ENCODE results near the gene EMSY. TPM values are rescaled to one million over a fixed set of nuclear protein-coding genes. Genes with fewer than 3 reads are reported as not detected.

The EMSY gene
- polyA plus RNA-seq, 1 donor = 16.3 TPM

DNA sequence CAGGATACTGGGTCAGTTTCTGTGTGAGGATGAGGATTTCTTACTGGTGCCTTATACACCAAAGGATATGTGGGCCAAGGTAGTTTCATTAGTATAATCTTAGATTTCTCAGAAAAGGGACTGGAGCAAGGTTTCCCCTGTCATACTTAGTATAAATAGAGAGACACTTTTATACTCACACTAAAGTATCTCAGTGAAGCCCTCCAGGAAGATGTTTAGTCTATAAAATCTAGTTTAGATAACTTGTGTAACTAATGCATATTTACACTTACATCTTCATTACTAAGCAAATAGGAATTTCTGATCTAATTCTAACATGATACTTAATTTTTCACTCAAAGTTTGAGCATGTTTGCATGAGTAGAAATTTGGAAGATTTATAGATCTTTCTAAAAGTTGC, 11.1 kb downstream of the EMSY start:
- no peaks in the 10 kb centered on the region for H3K9me3 ChIP-seq (ENCODE audit: control insufficient read depth, low read depth, low read length)
- H3K4me3 ChIP-seq (ENCODE audit: low read length) = no peak overlapping the region
- H3K27me3 ChIP-seq (ENCODE audit: control insufficient read depth, insufficient read depth, low read length) = no peaks in the 10 kb centered on the region
- no peak for DNase-seq
- H3K27ac ChIP-seq (ENCODE audit: low read length) = no peak overlapping the region
- no peaks in the 10 kb centered on the region for H3K4me1 ChIP-seq (ENCODE audit: control insufficient read depth, insufficient read depth, low read length)
- peaks cover 24% of the 10 kb centered on the region for H3K36me3 ChIP-seq (ENCODE audit: control insufficient read depth, insufficient read depth, low read length)

DNA sequence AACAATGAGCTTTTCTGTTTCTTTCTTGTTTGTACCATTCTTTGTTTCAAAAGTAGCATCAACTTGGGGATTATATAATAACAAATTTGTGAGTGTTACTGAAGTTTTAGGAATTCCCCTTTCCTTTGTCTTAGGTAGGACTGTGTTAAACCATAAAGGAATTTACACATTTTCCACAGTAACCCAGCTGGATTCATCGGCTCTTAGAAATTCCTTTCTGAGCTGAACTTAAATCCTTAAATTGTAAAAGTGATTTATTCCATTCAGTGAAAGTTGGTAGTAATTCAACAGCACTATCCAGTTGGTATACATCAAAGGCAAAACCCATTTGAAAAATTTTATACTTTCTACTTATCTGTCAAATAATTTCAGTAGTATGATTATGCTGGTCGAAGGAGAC, 11.8 kb downstream of the EMSY start:
- Histone ChIP-seq H3K27me3 (ENCODE audit: control insufficient read depth, insufficient read depth, low read length) (no peaks in the 10 kb centered on the region), H3K36me3 (ENCODE audit: control insufficient read depth, insufficient read depth, low read length) (peaks cover 21% of the 10 kb centered on the region), H3K4me1 (ENCODE audit: control insufficient read depth, insufficient read depth, low read length) (no peaks in the 10 kb centered on the region), H3K27ac (ENCODE audit: low read length) (no peak overlapping the region), H3K4me3 (ENCODE audit: low read length) (no peak overlapping the region), H3K9me3 (ENCODE audit: control insufficient read depth, low read depth, low read length) (no peaks in the 10 kb centered on the region)
- no peak for DNase-seq
- WGBS (ENCODE audit: insufficient coverage, low lambda C conversion rate) = no CpG with 5 or more reads among the region's 2 CpGs

DNA sequence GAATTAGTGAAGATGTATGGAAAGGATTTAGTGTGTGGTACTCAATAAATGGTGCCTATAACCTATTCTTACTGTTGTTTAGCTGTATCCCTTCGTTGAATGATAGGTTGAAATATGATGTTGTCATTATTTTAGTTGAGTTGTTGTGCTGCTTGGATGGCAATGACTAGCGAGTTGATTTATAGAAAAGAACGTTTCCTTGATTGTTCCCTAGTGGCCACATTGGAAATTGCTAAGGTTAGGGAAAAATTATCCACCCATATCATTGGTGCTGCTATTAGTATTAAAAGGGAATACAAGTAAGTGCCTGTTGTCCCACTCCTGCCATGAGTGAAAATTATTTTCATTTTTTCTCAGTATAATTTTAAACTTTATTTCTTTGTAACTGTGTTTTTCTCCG, 14.5 kb downstream of the EMSY start:
- no peaks in the 10 kb centered on the region for H3K4me1 ChIP-seq (ENCODE audit: control insufficient read depth, insufficient read depth, low read length)
- H3K27ac ChIP-seq (ENCODE audit: low read length) = no peak overlapping the region
- WGBS (ENCODE audit: insufficient coverage, low lambda C conversion rate) = 94% methylated on average over 2 of the region's 4 CpGs
- DNase-seq = no peak
- no peaks in the 10 kb centered on the region for H3K9me3 ChIP-seq (ENCODE audit: control insufficient read depth, low read depth, low read length)
- H3K4me3 ChIP-seq (ENCODE audit: low read length) = no peak overlapping the region
- no peaks in the 10 kb centered on the region for H3K27me3 ChIP-seq (ENCODE audit: control insufficient read depth, insufficient read depth, low read length)
- H3K36me3 ChIP-seq (ENCODE audit: control insufficient read depth, insufficient read depth, low read length) = peaks cover 29% of the 10 kb centered on the region

DNA sequence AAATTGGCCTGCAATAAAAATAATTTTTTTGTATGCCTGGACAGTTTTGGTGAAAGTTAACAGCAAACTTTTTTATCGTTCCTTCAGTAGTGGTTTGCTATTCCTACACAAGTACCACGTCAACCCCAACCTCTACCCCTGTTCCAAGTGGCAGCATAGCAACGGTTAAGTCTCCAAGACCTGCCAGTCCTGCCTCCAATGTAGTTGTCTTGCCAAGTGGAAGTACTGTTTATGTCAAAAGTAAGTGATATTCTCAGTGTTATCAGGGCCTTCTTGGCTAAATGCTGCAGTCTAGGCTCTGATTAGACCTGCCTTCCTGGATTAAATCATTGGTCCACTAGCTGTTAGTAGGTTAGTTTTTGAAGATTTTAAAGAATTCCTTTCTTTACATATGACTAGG, 15.0 kb downstream of the EMSY start:
- Histone ChIP-seq H3K27ac (ENCODE audit: low read length) (no peak overlapping the region), H3K27me3 (ENCODE audit: control insufficient read depth, insufficient read depth, low read length) (no peaks in the 10 kb centered on the region), H3K36me3 (ENCODE audit: control insufficient read depth, insufficient read depth, low read length) (peaks cover 33% of the 10 kb centered on the region), H3K4me1 (ENCODE audit: control insufficient read depth, insufficient read depth, low read length) (no peaks in the 10 kb centered on the region), H3K4me3 (ENCODE audit: low read length) (no peak overlapping the region), H3K9me3 (ENCODE audit: control insufficient read depth, low read depth, low read length) (no peaks in the 10 kb centered on the region)
- no peak for DNase-seq
- no CpG with 5 or more reads among the region's 3 CpGs for WGBS (ENCODE audit: insufficient coverage, low lambda C conversion rate)

DNA sequence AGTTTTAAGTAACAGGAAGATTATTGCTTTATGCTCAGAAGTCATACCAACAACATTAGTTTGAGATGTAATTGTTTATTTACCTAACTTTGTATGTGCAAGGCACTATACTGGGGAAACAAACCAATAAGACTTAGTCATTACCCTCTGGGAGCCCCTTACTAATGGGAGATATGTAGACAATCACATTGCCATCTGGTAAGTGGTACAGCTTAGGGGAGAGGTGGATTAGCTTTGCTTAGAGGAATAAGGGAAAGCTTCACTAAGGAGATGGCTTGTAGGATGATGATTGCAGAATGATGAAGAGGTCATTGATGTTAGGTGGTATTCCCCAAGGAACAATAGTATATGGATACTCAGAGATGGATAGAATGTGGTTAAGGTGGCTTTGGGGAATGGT, 17.5 kb downstream of the EMSY start:
- Histone ChIP-seq H3K4me3 (ENCODE audit: low read length) (no peak overlapping the region), H3K27me3 (ENCODE audit: control insufficient read depth, insufficient read depth, low read length) (no peaks in the 10 kb centered on the region), H3K9me3 (ENCODE audit: control insufficient read depth, low read depth, low read length) (no peaks in the 10 kb centered on the region), H3K27ac (ENCODE audit: low read length) (no peak overlapping the region), H3K4me1 (ENCODE audit: control insufficient read depth, insufficient read depth, low read length) (no peaks in the 10 kb centered on the region), H3K36me3 (ENCODE audit: control insufficient read depth, insufficient read depth, low read length) (peaks cover 39% of the 10 kb centered on the region)
- no peak for DNase-seq

DNA sequence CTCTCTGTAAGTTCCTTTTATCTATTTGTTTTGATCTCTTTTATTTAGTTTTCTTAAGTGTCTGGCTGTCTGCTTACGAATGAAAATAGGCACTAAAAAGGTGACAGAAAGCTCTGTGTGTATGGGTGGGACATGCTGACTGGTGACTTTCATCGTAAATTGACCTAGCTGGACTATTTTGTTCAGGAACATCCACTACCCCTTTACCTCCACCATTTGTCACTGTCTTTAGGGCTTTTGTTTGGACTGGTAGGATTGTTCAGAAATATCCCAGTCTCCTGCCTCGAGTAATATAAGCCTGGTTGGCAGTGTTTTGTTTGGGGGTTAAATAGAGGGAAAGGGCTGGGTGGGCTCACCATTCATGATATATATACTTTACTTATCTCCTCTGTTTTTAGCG, 20.9 kb downstream of the EMSY start:
- H3K27me3 ChIP-seq (ENCODE audit: control insufficient read depth, insufficient read depth, low read length) = no peaks in the 10 kb centered on the region
- H3K9me3 ChIP-seq (ENCODE audit: control insufficient read depth, low read depth, low read length) = no peaks in the 10 kb centered on the region
- H3K36me3 ChIP-seq (ENCODE audit: control insufficient read depth, insufficient read depth, low read length) = peaks cover 29% of the 10 kb centered on the region
- peaks cover 2% of the 10 kb centered on the region for H3K4me1 ChIP-seq (ENCODE audit: control insufficient read depth, insufficient read depth, low read length)
- DNase-seq = no peak
- no peak overlapping the region for H3K27ac ChIP-seq (ENCODE audit: low read length)
- 78% methylated on average over 1 of the region's 4 CpGs for WGBS (ENCODE audit: insufficient coverage, low lambda C conversion rate)
- H3K4me3 ChIP-seq (ENCODE audit: low read length) = no peak overlapping the region

DNA sequence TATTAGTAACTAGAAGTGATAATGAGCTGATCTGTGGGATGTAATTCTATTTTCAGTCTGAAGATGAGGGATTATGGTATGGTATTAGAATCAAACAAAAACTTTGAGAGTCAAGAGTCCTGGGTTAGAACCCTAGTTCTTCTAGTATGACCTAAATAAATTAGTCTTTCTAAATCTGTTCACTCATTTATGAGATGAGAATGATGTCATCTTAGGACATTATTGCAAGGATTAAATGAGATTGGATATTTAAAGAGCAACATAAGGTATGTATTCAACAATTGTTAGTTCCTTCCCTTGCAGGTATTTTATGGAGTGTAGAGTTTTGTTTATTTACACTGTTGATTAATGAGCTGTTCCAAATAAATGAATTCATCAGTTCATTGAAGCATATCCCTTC, 21.8 kb downstream of the EMSY start:
- no peaks in the 10 kb centered on the region for H3K9me3 ChIP-seq (ENCODE audit: control insufficient read depth, low read depth, low read length)
- H3K4me3 ChIP-seq (ENCODE audit: low read length) = no peak overlapping the region
- H3K27me3 ChIP-seq (ENCODE audit: control insufficient read depth, insufficient read depth, low read length) = no peaks in the 10 kb centered on the region
- DNase-seq = no peak
- H3K27ac ChIP-seq (ENCODE audit: low read length) = no peak overlapping the region
- H3K36me3 ChIP-seq (ENCODE audit: control insufficient read depth, insufficient read depth, low read length) = peaks cover 29% of the 10 kb centered on the region
- H3K4me1 ChIP-seq (ENCODE audit: control insufficient read depth, insufficient read depth, low read length) = peaks cover 2% of the 10 kb centered on the region

DNA sequence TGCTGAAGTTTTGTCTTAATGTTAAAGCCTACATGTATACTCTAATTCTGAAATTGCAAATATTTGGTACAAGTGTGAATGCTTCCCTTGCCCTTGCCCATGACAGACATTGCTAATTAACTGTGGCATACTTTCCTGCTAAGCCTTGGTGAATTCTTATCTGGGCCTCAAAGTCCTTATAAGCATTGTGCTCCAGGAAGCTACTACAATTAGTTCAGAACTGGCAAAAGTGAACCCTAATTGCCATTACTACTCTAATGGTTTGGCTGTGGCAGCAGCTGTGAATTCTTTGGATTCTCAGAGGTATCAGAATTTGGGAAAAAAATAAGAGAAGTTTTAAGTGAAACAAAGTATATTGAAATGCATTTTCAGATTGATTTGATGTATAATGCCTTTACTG, 24.3 kb downstream of the EMSY start:
- H3K4me3 ChIP-seq (ENCODE audit: low read length) = no peak overlapping the region
- no peak overlapping the region for H3K27ac ChIP-seq (ENCODE audit: low read length)
- no peaks in the 10 kb centered on the region for H3K27me3 ChIP-seq (ENCODE audit: control insufficient read depth, insufficient read depth, low read length)
- peak in 1 of 2 donors; percentile 9 for DNase-seq
- peaks cover 2% of the 10 kb centered on the region for H3K4me1 ChIP-seq (ENCODE audit: control insufficient read depth, insufficient read depth, low read length)
- H3K36me3 ChIP-seq (ENCODE audit: control insufficient read depth, insufficient read depth, low read length) = peaks cover 35% of the 10 kb centered on the region
- H3K9me3 ChIP-seq (ENCODE audit: control insufficient read depth, low read depth, low read length) = no peaks in the 10 kb centered on the region

DNA sequence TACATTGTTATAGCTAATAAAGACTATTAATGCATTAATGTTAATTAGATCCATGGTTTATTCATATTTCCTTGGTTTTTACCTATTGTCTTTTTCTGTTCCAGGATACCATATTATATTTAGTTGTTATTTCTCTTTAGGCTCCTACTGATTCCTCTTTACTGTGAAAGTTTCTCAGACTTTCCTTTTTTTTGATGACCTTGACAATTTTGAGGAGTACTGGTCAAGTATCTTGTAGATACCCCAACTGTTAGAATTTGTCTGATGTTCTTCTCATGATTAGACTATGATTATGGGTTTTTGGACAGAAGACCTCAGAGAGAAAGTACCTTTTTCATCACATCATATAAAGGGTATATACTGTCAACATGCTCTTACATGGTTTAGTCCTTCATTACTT, 26.6 kb downstream of the EMSY start:
- no peak overlapping the region for H3K27ac ChIP-seq (ENCODE audit: low read length)
- no peaks in the 10 kb centered on the region for H3K9me3 ChIP-seq (ENCODE audit: control insufficient read depth, low read depth, low read length)
- H3K4me3 ChIP-seq (ENCODE audit: low read length) = no peak overlapping the region
- peaks cover 32% of the 10 kb centered on the region for H3K36me3 ChIP-seq (ENCODE audit: control insufficient read depth, insufficient read depth, low read length)
- no peak for DNase-seq
- H3K27me3 ChIP-seq (ENCODE audit: control insufficient read depth, insufficient read depth, low read length) = no peaks in the 10 kb centered on the region
- peaks cover 2% of the 10 kb centered on the region for H3K4me1 ChIP-seq (ENCODE audit: control insufficient read depth, insufficient read depth, low read length)

DNA sequence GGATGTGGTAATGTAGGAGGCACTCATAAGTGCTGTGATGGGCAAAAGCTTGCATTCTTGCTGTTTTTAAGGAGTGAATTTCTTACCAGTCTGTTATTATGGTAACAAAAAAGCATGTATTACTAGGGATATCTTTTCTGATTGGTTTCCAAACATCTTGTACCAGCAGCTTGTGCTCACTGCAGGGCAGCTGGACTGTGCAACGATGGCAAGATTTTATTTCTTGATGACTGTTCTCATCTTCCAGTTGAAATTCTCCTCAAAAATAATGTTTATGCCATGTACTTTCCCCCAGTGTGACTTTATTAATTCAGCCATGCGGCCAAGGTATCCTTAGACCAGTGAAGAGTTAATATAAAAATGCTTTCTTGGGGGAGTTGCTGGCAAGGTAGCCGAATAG, 35.4 kb downstream of the EMSY start:
- H3K27me3 ChIP-seq (ENCODE audit: control insufficient read depth, insufficient read depth, low read length) = no peaks in the 10 kb centered on the region
- no CpG with 5 or more reads among the region's 3 CpGs for WGBS (ENCODE audit: insufficient coverage, low lambda C conversion rate)
- no peak overlapping the region for H3K27ac ChIP-seq (ENCODE audit: low read length)
- H3K4me1 ChIP-seq (ENCODE audit: control insufficient read depth, insufficient read depth, low read length) = no peaks in the 10 kb centered on the region
- DNase-seq = no peak
- H3K9me3 ChIP-seq (ENCODE audit: control insufficient read depth, low read depth, low read length) = no peaks in the 10 kb centered on the region
- no peak overlapping the region for H3K4me3 ChIP-seq (ENCODE audit: low read length)
- peaks cover 22% of the 10 kb centered on the region for H3K36me3 ChIP-seq (ENCODE audit: control insufficient read depth, insufficient read depth, low read length)

DNA sequence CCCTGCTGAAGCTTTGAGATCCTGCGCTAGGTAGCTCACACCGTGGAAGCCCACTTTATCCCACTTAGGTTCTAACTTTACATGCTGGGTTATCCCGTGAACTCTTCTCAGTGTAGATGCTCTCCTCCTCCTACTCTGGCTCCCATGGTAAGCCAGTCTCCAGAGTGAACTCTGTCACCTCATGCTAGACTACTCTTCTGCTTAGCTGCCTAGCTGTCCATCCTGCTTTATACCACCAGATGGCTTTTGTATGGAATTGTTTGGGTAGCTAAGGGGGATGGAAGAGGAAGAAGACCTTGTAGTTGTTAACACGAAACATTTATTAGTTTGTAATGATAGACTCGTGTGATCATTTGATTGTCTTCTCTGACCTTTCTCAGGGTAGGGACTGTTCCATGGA, 46.8 kb downstream of the EMSY start:
- WGBS (ENCODE audit: insufficient coverage, low lambda C conversion rate) = 100% methylated on average over 1 of the region's 5 CpGs
- Histone ChIP-seq H3K27me3 (ENCODE audit: control insufficient read depth, insufficient read depth, low read length) (no peaks in the 10 kb centered on the region), H3K4me1 (ENCODE audit: control insufficient read depth, insufficient read depth, low read length) (no peaks in the 10 kb centered on the region), H3K27ac (ENCODE audit: low read length) (no peak overlapping the region), H3K4me3 (ENCODE audit: low read length) (no peak overlapping the region), H3K9me3 (ENCODE audit: control insufficient read depth, low read depth, low read length) (peaks cover 4% of the 10 kb centered on the region), H3K36me3 (ENCODE audit: control insufficient read depth, insufficient read depth, low read length) (peaks cover 21% of the 10 kb centered on the region)
- DNase-seq = no peak

DNA sequence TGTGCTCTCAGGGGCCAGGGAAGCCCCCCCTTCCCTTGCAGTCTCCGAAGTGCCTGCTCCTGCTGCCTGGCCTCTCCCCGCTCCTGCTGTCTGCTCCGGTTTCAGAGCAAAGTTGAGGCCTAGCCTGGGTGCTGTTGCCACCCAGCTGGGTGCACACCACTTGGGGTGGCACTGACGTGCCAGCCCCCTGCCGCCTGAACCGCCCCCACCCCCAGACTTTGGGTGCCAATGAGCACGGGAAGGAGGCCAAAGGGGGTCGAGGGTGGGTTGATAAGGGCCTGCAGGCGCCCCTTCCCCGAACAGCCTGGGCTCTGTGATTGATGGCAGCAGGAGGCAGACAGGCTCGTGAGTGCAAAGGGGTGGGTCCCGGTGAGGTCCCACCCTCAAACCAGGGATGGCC, 48.2 kb downstream of the EMSY start:
- WGBS (ENCODE audit: insufficient coverage, low lambda C conversion rate) = no CpG with 5 or more reads among the region's 12 CpGs
- Histone ChIP-seq H3K36me3 (ENCODE audit: control insufficient read depth, insufficient read depth, low read length) (peaks cover 21% of the 10 kb centered on the region), H3K4me3 (ENCODE audit: low read length) (no peak overlapping the region), H3K9me3 (ENCODE audit: control insufficient read depth, low read depth, low read length) (peaks cover 4% of the 10 kb centered on the region), H3K4me1 (ENCODE audit: control insufficient read depth, insufficient read depth, low read length) (no peaks in the 10 kb centered on the region), H3K27me3 (ENCODE audit: control insufficient read depth, insufficient read depth, low read length) (no peaks in the 10 kb centered on the region), H3K27ac (ENCODE audit: low read length) (no peak overlapping the region)
- no peak for DNase-seq

All from large intestine (tissue), 3 donors.